Activated CD4-positive, alpha-beta T cell treated with anti-CD3 and anti-CD28 coated beads, Interleukin-2, Interleukin-6, amounts not matched to agents 100 ng/mL and 50 ng/mL, durations not matched to agents 16 hours and 8 hours (primary cell): ENCODE measurements around the gene POLR3E.
A peak's percentile ranks its signal among the peaks of the same experiment; 100 is the strongest.

Source experiments
- DNase-seq: peaks from one replicate; pipeline ENCODE4 v3.0.0-alpha.2; 2020

POLR3E gene

DNA sequence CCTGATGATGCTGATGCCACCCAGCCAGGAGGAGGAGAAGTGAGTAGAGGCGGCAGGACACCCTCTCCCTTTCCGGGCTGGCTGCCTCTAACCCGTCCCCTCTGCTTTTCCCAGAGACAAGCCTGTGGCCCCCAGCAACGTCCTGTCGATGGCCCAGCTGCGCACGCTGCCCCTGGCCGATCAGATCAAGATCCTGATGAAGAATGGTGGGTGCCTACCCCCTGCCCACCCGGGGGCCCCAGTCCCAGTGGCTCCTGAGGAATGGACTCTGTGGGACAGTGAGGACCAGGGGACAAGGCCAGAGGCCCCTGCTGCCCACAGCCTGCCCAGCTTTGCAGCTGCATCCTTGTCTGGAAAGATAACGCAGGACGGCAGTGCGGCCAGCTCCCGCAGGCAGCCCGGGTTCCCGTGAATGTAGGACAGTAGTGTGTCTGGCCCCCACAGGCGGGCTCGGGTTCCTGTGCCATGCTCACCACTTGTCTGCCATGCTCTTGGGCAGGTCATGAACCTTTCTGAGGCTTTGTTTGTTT is 19.9 kb downstream of the POLR3E start:
- no peak for DNase-seq

DNA sequence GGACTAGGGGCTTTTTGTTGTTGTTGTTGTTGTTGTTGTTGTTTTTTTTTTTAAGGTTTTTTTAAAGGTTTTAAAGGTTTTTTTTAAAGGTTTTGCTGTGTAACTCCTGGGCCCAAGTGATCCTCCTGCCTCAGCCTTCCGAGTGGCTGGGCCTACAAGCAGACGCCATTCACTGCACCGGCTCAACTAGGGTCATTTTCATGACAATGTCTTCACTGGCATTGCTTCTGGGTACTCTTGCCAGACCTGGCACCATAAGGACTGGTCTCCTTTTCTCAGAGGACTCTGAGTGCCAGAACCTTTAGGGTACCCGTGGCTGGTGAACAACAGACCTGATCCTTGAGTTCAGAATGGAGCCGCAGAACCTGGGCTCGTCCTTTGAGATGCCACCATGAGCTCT is 20.4 kb downstream of the POLR3E start:
- DNase-seq = no peak

DNA sequence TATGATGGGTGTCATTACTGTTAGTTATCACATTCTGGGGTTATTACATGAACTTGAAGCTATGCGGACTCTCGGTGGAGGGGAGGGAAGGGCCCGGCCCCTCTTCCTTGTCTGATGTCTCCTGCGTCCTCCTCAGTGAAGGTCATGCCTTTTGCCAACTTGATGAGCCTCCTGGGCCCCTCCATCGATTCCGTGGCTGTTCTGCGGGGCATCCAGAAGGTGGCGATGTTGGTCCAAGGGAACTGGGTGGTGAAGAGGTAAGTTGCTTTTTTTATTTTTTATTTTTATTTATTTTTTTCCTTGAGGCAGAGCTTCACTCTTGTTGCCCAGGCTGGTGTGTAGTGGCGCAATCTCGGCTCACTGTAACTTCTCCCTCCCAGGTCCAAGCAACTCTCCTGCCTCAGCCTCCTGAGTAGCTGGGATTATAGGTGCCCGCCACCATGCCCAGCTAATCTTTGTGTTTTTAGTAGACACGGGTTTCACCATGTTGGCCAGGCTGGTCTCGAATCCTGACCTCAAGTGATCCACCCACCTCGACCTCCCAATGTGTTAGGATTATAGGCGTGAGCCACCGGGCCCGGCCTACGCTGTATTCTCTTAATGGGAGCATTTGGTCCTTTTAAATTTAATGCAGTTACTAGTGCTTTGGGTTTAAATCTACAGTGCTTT is 21.6 kb downstream of the POLR3E start:
- DNase-seq = peak; percentile 62

DNA sequence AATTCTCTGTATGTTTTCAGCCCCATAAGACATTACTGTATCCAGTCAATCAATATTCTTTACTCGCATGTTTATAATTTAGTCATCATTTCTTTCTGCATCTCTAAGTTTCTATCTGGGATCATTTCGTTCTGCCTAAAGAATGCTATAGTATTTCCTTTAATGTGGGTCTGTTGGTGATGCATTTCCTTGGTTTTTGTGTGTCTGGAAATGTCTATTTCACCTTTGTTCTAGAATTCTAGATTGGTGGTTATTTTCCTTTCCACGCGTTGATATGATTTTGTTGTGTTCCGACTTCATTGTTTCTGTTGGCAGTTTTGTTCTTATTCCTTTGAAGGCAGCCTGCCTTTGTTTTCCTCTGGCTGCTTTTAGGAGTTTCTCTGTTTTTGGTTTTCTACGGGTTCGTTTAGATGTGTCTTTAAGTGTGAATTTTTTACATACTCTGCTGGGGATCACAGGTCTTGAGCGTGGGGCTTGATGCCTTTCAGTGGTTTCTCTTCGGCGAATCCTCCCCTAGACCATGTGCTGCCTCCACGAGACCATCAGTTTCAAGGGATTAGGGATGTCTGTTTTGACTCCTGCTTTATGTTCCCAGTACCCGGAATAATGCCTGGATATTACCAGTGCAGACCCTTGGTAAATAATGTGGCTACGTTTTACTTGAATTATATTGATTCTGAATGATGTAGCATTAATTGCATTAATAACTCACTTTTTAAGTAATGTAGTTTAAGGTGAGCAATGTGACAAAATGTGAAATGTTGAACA is 23.5 kb downstream of the POLR3E start:
- DNase-seq = no peak

DNA sequence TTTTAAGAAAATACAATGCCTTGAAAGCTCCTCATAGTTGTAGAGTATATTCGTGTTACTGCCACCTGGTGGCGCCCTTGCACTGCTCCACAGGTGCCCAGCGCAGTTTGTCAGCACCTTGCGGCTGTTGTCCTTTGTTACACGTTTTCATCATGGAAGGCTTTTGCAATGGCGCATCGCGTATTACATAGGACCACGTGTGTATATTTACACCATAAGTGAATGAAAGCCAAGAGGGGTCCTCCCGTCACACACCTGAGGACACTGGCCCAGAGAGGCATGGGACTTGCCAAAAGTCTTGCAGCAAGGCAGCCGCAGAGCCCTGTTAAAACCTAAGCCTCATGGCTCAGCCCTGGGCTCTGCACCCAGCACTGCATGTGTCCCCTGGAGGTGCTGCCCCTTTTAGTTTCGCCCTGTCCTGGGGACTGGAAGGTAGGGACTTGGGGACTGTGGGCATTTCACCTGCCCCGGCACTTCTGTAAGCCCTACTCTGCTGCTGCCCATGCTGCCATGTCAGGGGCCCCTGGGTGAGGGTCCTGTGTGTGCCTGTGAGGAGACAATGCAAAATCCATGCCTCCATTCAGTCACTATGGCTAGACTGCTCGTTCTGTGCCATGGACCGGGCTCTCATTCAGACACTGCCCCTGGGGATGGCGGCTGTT is 24.3 kb downstream of the POLR3E start:
- DNase-seq = peak; percentile 73

DNA sequence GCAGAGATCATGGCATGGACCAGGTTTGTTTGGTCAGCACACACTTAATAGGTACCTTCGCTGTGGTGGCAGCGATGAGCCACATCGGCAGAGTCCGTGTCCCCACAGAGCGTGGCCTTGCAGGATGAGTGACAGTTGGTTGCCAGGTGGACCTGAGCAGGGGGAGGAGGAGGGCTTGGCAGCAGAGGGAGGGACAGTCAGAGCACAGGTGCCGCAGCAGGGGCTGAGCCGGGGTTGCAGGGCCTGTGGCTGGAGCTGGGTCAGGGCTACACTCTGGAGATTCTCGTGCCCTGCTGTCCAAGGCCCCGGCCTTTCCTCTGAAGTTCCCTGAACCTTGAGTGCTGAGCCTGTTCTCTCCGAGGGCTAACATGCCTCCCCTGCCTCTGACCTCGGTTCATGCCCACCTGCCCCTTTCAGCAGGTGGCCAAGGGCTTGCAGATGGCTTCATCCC is 24.8 kb downstream of the POLR3E start:
- DNase-seq = no peak

DNA sequence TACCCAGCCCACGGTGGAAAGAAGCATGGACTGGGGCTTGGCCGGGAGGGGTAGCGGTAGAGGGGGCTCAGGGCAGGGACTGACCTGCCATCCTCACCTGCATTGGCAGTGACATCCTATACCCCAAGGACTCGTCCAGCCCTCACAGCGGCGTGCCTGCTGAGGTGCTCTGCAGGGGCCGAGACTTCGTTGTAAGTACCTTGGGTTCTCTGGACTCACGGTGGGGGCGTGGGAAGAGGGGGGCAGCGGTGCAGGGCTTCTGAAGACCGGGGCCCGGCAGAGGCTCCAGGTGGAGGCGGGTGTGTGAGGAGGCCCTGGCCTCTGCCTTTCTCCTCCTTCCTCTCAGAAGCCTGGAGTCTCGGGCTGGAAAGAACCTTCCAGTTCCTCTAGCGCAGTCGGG is 25.5 kb downstream of the POLR3E start:
- DNase-seq = no peak

DNA sequence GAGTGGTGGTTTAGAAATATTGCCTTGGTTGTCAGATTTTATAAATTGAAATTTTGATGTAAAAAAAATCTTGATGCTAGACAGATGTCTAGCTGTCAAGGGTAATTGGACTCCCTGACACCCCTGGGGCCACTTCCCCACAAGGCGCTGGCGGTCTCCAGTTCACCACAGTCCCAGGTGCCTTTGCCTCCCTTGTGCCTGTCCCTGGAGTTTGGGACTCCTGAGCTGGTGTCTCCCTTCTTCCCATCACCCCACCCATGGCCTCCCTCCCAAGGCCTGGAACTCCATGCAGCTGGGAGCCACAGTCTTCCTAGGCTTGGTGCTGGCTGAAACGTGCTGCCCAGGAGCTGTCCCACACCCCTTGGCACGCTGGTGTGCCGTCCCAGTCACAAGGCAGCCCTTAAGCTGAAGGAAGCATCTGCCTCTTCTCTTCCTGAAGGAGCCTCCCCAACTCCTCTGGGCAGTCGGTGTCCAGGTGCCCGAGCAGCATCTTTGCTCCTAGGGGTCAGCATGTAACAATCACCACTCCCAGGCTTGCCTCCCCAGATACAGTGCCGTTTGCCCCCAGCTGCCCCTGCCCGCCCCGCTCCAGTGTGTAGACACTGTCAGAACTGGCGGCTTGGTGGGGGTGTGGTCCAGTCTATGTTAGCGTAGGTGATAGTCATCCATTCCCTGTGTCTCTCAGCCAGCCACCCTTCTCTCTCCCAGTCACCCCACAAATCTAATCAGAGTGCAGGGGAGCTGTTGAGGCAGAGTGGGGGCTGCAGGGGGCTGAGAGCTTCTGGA is 26.2 kb downstream of the POLR3E start:
- DNase-seq = no peak

DNA sequence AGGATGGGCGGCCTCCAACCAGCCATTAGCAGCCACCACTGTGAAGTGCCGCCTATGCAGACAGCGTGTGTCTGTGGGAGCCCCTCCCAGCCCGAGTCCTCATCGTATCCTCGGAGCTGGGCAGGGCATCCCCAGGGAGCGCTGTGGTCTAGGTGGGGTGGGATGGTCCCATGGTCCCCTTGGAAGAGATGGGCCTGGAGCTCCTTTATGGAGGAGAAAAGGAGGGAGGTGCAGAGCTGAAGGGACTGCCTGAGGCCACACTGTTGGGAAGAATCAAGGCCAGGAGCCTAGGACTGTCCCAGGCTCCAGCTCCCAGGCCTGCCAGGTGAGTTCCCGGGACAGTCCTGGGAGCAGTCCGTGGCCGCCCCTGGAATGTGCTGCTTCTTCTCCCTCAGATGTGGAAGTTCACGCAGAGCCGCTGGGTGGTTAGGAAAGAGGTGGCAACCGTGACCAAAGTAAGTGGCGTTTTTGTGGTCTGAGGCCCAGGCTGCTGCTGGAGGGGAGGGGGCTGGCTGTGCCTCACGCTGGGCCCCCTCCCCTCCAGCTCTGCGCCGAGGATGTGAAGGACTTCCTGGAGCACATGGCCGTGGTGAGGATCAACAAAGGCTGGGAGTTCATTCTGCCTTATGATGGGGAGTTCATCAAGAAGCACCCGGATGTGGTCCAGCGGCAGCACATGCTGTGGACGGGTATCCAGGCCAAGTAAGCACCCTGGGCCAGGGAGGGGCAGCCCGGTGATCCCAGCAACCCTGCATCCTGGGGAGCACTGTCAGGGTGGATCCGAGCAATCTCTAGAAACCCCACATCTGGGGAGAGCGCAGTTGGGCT is 27.0 kb downstream of the POLR3E start:
- no peak for DNase-seq

DNA sequence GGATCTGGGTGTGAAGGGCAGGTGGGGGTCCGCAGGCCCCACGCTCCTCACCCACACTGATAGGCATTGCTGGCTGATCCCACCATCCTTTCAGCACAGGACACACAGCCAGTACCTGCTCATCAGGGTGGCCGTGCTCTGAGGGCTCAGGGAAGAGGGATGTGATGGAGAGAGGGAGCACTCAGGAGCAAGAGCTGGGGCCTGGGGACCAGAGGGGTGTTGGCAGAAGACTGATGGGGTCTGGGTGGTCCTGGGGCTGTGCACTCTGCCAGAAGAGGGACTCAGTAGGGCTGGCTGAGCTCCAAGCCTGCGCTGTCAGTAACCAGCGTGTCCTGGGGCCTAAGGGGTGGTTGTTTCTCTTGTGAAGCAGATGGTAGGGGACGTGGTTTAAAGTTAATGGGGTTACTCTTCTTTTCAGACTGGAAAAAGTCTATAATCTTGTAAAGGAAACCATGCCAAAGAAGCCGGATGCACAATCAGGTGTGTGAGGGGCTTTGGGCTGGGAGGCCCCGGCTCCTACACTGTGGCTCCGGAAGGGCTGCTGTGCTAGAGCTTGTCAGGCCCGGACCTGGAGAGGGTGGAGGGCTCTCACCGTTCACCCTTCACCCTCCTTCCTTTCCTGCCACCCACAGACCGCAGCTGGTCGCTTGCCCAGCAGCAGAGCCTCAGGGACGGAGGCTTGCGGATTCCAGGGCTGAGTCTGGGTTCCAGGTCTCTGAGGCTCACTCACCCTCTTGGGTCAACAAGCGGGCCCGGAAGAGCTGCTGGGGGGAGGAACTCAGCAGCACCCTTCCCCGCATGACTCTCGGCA is 27.8 kb downstream of the POLR3E start:
- no peak for DNase-seq

DNA sequence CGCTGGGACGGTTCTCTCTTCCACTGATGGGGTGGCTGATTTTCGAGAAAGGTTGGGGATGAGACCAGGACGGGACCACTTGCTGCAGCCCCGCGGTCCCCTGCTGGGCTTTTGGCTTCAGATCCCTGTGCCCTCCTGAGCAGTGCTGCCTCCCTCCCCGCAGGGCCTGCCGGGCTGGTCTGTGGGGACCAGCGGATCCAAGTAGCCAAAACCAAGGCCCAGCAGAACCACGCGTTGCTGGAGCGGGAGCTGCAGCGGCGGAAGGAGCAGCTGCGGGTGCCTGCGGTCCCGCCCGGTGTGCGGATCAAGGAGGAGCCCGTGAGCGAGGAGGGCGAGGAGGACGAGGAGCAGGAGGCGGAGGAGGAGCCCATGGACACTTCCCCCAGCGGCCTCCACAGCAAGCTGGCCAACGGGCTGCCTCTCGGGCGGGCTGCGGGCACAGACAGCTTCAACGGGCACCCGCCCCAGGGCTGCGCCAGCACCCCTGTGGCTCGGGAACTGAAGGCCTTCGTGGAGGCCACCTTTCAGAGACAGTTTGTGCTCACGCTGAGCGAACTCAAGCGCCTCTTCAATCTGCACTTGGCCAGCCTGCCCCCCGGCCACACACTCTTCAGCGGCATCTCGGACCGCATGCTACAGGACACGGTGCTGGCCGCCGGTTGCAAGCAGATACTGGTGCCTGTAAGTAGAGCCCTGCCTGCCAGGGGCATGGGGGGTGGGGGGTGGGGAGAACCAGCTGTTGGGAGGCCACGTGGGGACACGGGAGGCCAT is 28.6 kb downstream of the POLR3E start:
- DNase-seq = no peak

DNA sequence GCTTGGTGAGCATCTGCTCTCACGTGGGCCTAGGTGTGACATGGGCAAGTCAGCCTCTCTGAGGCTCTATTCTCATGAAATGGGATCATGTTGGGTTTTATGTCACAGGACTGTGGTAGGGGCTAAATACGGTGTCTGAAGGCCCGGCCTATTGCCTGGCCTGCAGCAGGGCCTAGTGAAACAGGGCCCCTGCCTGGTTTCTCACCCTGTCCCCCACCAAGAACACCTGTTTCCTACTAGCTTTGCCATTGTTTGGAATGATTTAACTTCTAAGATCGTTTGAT is 29.1 kb downstream of the POLR3E start:
- DNase-seq = no peak

DNA sequence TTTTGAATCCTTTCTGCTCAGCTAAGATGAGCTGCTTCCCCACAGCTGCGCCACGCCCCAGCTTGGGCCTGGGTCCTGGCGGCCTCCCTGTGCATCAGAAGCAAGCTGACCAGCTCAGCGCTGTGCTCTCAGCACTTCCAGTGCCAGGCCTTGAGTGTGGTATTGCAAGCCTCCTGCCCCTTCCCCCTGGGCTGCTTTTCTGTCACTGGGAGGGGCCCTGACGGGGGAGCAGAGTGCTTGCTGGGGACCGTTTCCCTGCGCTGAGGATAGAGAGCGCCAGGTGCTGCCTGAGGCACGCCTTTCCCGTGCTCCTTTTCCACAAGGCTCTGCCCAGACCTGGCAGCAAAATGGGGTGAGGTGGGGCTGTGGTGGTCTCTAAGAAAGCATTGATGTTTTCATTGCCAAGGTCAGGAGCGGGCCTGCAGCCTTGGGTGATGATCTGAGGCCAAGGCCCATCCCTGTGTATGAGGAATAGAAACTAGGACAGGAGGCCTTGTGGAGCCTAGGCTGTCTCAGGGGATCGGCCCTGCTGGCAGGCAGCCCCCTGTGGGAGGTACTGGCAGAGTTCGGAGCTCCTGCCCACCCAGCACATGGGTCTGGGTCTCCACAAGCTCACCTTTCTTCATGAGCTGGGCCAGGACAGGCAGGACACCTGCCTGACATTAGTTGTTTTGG is 29.7 kb downstream of the POLR3E start:
- no peak for DNase-seq

DNA sequence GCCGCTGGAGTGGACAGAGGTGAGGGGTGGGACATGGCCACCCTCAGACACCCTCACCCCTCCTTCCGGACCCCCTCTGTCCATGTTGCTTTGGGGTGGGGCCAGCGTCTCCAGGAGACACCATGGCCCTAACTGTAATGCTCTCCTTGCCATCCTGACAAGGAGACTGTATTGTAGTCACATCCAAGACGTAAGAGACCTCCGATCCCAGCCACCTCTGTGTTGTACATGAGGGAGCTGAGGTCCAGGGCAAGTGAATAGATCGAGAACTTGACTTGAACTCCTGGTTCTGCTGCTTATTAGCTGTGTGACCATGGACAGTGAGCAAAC is 30.2 kb downstream of the POLR3E start:
- DNase-seq = no peak

DNA sequence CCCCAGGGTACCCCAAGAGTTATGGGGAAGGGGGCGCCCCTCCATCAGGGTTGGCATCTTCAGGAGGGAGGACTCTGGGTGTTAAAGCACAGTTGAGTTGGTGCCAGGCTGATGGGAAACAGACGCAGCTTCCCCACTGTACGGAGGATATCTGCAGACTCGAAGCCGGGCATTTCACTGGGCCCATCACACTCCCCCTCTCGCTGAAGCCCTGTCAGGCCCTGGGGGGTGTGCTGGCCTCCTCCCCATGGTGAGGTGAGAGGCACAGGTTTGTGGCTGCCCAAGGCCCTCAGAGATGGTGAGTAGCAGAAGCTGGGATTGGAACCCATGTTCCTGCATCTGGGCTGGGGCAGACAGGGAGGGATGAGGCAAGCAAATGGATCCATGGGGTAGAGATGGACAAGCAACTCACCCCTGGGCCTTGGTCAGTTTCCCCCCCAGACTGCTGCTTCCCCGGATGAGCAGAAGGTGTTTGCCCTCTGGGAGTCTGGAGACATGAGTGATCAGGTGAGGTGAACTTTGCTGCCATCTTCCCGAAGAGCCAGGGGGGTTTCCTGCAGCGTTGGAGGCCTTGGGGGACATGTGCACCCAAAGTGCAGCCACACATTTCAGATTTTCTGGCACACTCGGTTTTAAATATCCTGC is 31.0 kb downstream of the POLR3E start:
- no peak for DNase-seq

DNA sequence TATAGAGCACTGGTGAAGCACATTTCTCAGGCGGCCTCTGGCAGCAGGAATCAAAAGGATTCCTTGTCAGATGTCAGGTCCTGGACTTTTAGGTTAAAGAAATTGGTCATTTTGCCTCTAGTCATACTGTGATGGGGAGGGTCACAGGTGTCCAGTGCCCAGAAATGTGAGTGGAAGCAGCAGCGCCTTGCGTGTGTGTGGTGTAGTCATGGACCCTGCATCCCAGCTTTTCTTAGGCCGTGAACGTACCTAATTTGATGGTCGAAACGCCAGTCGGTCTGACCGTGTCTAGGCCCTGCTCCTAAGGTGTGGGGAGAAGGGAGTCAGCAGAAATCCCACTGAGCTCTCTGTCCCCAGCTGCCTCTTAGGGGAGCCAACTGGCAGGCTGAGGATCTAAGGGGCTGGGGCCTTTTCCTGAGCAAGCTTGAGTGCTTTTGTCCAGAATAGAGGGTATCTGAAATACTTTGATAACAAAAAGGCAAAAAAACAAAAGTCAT is 32.0 kb downstream of the POLR3E start:
- no peak for DNase-seq

DNA sequence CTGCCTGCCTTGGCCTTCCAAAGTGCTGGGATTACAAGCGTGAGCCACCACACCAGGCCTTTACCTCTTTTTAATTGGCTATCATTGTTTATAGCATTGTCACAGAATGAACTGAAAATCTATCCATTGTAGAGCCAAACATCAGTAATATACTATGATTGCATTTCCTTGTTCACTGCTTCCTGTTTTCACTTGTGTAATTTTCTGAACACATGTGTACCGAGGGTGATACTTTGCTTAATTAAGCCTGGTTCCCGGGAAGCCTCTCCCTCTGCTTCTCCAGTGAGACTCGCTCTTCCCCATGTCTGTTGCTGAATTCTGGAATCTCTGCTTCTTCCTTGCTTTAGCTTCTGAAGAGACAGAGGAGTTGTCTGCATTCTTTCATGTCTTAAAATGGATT is 33.1 kb downstream of the POLR3E start:
- DNase-seq = no peak

DNA sequence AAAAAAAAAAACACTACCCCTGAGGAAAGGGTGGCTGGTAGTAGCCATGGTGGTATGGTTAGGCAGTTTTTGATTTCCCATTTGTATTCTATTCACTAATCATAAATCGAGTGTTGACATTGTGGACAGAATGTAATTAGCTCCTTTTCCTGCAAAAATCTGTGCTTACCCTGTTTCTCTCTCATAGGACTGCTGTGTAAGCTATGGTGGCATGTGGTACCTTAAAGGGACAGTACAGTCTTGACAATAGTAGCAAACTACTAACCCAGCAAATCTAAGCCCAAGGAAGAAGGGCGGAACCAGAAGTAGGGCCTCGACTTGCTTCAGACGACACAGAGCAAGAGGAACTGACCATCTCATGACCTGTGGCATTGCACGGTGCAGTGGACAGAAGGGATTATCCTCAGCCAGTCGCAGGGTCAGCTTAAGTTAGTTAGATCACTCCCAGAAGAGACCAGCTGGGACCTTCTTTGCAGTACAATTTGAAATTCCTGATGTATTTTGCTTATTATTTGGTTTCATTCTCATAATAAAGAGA is 36.3 kb downstream of the POLR3E start:
- DNase-seq = no peak

DNA sequence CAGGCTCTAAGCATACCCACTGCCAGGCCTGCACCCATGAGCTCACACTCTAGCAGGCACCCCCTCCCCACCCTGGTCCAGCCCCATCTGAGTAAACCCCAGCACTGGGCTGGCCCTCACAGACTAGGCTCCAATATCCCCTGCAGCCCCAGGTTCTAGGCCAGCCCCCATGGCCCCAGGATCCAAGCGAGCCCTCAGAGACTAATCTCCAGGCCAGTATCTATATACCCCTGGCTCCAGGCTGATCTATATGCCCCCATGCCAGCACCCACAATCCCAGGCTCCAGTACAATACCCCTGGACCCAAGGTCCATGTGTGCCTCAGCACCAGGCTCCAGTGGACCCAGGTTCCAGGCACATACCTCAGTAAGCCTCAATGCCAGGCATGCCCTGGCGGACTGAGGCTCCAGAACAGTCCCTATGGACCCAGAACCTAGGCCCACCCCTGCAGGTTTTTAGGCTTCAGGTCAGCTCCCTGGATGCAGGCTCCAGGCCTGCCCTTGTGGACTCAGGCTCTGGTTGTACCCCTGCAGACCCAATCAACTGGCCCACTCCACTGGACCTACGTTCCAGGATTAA is 38.5 kb downstream of the POLR3E start:
- DNase-seq = no peak
